Stimulated activated CD4-positive, alpha-beta T cell treated with anti-CD3 and anti-CD28 coated beads, Interleukin-1b, Interleukin-23, amount 100 ng/mL, for 48 hours (primary cell): ENCODE results near the gene PLA2G15.
A peak's percentile ranks its signal among the peaks of the same experiment; 100 is the strongest.

ENCODE experiments used
- DNase-seq: peaks from one replicate; pipeline ENCODE4 v3.0.0-alpha.2; 2020

PLA2G15 gene, protein sequence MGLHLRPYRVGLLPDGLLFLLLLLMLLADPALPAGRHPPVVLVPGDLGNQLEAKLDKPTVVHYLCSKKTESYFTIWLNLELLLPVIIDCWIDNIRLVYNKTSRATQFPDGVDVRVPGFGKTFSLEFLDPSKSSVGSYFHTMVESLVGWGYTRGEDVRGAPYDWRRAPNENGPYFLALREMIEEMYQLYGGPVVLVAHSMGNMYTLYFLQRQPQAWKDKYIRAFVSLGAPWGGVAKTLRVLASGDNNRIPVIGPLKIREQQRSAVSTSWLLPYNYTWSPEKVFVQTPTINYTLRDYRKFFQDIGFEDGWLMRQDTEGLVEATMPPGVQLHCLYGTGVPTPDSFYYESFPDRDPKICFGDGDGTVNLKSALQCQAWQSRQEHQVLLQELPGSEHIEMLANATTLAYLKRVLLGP

DNA sequence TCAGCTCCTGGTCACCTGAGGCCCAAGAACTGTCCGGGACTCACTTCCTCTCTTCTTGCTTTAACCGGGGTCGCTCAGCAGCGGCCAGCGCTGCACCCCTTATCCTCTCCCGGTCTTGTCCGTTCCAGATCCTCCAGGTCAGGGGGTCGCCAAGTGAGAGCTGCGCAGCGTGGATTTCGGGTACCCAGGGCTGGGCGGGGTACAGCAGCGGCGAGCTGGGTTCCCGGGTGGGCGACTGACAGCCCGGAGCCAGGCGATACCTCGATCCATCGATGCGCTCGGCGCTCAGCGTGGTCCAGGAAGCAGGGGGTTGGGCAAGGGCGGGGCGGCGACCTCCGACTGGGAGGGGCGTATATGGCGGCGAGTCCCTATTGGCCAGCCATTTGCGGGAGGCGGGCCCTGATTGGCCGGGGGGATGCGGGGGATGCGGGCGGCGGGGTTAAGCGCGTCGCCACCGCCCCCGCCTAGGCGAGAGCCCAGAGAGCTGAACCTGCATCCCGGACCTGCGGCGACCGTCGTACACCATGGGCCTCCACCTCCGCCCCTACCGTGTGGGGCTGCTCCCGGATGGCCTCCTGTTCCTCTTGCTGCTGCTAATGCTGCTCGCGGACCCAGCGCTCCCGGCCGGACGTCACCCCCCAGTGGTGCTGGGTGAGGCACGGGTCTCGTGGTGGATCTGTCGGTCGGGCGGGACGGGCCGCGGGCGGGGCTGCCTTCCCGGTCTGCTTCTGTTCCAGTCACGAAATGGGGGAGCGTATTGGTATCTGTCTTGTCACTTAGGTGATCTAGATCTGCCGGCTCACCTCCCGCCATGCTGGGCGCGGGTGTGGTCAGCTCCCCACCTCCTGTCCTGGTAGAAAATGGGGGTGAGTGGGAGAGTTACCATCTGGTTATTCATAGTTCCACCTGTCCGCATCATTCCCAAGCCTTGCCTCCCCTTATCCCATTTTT lies at the start of gene PLA2G15:
PLA2G15 (plus strand) TSS at position 471 of the 951 bp plus-strand sequence; CDS start at position 525, 54 bp downstream.
- DNase-seq: peak; percentile 97

DNA sequence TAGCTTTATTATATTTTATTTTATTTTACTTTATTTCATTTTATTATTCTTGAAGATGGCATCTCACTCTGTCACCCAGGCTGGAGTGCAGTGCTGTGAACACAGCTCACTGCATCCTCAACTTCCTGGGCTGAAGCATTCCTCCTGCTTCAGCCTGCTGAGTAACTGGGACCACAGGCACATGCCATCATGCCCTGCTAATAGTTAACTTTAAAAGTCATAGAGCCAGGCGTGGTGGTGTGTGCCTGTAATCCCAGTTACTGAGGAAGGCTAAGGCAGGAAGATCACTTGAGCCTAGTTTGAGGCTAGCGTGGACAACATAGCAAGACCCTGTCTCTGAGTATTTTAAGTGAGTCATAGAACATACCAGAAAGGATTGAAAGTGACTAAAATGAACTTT lies 47.9 kb upstream of the PLA2G15 start:
- DNase-seq: no peak

DNA sequence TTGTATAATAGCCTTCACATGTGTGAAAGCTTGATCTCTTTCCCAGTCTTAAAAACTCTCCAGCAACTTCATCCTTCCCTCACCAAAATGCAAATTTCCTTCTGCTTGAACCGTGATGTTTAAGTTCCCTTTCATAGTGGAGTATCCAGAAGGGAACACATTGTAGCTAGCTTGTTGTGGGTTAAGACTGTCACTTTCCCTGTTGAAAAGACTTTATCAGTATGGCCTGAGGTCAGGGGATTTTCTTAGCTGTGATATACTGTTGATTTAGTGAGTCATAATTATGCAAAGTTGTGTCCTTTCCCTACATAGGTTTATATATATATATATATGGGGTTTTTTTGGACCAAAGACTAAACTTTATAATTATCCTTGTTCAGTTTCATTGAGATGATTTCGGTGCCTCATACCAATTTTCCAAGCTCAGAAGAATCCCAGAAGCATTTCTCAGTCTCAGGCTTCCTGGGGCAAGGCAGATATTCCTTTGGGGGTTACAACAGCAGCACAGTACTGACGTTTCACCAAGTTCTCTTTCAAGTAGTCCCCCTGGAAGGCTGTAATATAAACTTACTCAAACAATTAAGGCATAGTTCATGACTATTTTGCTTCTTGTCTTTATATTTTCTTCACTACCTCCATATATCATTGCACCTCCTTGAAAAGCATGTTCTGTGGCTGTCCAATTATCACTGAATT lies 44.9 kb upstream of the PLA2G15 start:
- DNase-seq: no peak

DNA sequence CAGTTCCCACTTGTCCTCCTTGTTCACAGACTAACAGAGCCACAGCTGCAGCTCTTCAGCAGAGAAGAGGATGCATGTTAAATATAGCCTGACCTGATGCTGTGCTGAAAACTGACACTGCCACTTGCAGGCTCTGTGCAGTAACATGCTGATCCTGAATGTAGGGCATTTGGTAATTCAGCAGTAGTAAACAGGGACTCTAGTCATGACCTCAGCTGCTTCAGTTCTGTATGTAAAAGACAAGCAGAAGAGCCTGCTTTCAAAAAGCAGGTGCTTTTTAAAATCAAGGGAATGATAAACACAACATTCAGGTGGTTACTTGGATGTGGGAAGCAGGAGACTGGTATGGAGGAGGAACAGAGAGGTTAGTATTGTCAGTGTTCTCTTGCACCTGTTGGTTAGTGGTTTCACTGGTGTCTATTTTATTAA lies 43.1 kb upstream of the PLA2G15 start:
- DNase-seq: no peak

DNA sequence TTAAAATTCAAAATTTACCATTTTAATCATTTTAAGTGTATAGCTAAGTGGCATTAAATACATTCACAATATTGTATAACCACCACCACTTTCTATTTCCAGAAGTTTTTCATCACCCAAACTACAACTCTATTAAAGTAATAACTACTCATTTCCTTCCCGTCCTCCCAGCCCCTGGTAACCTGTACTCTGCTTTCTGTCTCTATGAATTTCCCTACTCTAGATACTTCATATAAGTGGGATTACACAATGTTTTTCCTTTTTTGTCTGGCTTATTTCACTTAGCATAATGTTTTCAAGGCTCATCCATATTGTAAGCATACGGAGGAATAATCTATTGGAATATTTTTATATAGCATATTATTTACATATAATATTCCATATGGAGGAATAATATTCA lies 38.9 kb upstream of the PLA2G15 start:
- DNase-seq: no peak

GRCh38 chr16:68214726-68215125 lies 30.4 kb upstream of the PLA2G15 start:
- DNase-seq: no peak

DNA sequence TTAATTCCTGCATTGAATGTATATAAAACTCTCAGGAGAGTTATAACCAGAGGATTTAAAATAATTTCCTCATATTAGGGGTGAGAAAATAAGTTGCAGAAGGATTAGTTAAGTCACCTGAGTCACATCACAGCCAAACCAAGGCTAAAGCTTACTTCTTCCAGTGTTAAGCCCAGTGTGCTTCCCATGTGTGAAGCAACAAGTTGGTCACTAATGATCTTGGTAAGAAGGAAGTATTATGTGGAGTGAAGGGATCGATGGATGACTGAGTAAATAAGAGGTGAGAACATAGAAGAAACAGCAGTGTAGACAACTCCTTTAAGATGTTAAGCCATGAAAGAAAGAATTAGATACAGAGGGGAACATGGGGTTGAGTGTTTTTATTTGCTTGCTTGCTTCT lies 29.9 kb upstream of the PLA2G15 start:
- no peak for DNase-seq

DNA sequence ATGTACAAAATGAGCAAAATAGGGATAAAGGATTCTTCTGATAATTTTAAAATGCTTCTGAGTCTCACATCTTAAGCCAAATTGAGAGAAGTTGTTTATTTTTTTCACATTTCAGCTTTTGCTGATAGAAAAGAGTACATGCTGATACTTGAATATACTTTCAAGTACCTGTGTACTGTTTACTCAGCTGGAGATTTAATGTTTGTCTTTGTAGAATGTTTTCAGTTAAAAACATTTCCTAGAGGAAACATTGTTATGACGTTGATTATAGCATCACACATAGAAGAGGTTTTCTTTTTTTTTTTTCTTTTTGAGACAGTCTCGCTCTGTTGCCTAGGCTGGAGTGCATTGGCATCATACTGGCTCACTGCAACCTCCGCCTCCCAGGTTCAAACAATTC lies 28.9 kb upstream of the PLA2G15 start:
- DNase-seq: no peak

- no peak for DNase-seq
Measured at GRCh38 chr16:68217506-68217905, 27.7 kb upstream of the PLA2G15 start.

DNA sequence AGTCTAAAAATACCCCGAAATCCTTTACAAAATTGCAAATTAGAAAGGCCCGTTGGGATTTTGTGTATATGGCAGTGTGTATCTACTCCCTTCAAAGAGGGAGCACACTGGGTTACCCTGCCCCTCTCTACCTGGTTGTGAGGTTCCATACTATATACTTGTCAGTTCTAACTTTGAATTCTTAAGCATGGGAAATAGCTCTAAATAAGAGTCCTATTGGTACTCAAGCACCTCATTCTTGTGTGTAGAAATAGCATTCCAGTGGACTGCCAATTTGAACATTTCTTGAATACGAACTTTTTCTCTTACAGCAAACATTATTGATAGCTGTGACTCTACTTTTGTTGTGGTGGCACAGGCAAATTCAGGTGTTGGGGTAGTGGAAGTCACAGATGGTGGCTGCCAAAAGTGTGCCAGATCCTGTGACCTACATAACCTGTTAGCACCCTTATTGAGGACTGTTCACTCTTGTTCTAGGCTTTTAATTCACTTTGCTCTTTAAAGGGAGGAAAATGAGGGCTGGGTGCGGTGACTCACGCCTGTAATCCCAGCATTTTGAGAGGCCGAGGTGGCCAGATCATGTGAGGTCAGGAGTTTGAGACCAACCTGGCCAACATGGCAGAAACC lies 25.3 kb upstream of the PLA2G15 start:
- DNase-seq: no peak

- no peak for DNase-seq
Measured at GRCh38 chr16:68223072-68223471, 22.1 kb upstream of the PLA2G15 start.

GRCh38 chr16:68226116-68226515 lies 19.1 kb upstream of the PLA2G15 start:
- no peak for DNase-seq

DNA sequence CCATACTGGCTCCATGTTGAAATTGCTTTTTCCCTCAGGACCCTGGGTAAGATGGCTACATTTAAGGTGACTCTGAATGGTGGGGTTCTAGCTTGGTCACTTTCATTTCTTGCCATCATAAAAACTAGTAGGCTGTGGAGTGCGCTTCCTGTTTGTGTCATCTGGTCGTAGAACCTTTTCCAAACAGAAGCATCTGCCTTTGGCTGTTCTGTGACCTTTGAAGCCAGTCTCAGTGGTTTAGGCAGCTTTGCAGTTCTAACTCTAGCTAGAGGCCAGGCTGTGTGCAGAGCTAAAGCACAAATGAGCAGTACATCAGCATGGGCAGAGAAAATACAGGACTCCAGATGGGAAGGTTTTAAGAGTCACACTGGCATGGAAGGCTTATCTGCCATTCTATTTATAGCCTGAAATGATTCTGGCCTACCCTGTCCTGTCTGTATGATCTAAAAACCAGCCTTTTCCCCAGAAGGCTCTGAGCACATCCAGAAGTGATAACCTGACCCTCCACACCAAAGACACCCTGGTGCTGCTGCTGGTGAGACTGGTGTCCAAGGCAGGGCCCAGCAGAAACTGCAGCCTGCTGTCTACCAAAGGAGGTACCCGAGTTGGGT lies 17.9 kb upstream of the PLA2G15 start:
- no peak for DNase-seq

DNA sequence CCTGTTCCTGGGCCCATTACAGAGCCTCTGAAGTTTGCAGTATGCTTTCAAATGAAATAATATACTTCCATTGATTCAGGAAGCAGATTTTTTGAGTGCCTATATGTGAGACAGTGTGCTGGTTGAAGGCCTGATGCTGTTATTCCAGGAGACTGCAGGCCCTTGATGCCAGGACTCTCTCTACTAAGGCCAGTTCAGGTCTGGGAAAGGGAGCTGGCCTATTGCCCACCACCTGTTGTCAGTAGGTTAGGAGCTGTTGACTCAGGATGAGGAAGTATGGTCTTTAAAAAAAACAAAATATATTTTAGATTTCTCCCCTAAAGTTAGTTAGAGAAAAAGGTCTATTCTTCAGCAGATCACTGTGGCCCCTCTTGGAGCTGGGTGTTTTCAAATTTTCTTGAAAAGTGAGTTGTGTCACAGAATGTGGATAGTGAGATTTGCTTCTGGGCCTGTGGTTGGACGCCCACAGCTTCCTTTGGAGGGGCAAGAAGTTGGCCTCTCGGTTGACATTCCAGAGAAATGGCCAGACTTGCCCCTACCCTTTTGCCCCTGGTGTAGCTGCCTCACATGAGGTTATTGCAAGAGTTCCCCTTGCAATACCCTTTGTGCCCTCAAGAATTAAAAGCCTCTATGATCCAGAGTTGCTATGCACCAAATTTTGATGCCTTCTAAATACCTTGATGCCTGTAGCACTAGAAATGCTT lies 17.2 kb upstream of the PLA2G15 start:
- DNase-seq: no peak

DNA sequence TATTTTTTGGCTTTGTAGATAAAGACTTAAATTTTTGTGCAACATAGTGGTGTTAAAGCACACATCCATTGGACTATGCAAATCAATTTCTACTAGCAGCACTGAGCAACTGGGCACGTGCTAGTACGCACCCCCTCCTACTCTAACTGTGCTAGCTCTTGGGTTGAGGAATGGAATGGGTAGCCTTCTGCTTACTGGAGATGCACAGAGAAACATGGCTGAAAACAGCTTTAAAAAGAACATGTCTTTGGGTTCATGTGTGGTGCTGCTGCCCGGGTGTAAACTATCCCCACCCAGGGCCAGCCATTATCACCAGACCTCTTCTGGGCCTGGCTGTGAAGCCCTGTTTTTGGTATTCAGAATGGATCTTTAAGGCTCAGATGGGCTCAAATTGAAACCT lies 16.5 kb upstream of the PLA2G15 start:
- DNase-seq: no peak

DNA sequence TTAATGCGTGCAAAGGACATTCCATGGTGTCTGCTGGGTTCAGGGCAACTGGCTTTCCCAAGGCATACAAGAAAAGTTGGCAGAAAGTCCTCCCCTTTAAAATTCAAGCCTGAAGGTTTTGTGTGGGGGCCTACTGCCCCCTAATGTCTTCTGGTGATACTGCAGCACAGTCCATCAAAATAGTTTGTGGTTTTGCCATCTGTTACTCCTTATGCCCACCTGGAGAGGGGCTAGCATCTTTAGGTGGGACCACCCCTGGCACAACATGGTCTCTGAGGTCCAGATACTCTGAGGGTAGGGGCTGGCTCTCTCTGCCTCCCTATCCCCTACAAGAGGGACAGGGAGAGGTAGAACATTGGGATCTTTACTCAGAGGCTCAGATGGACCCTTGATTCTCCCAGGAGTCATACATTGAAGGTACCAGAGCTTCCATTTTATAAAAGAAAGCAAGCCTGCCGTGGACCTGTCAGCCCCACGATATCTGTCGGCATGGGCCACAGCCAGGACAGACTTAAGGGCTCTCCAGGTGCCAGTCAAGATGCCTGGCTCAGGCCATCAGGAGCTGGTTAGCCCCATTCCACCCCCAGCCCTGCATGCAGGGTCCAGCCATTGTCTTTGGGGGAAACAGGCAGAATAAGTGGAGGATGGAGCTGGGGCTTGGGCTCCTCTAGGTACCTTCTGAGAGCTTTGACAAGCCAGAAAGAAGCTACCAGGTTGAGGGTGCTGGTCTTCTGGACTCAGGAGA lies 15.6 kb upstream of the PLA2G15 start:
- no peak for DNase-seq

- no peak for DNase-seq
Measured at GRCh38 chr16:68230176-68230571, 15.0 kb upstream of the PLA2G15 start.

DNA sequence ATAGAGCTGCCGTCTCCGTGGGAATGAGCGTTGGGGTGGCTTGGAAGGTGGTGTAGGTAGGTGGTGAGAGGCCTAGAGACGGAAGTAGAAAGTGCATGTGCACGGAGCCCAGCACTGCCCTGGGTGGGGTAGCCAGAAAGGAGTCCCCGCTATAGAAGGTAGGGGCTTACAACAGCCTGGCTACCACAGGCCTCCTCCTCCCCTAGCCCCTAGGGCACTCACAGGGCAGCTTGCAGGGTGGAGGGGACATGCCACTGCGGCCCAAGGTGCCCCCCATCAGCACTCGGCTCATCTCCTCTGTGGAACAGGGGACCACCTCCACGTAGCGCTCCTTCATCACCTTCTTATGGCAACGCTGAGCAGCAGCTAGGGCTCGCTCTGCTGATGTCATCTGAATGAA lies 14.2 kb upstream of the PLA2G15 start:
- DNase-seq: no peak

DNA sequence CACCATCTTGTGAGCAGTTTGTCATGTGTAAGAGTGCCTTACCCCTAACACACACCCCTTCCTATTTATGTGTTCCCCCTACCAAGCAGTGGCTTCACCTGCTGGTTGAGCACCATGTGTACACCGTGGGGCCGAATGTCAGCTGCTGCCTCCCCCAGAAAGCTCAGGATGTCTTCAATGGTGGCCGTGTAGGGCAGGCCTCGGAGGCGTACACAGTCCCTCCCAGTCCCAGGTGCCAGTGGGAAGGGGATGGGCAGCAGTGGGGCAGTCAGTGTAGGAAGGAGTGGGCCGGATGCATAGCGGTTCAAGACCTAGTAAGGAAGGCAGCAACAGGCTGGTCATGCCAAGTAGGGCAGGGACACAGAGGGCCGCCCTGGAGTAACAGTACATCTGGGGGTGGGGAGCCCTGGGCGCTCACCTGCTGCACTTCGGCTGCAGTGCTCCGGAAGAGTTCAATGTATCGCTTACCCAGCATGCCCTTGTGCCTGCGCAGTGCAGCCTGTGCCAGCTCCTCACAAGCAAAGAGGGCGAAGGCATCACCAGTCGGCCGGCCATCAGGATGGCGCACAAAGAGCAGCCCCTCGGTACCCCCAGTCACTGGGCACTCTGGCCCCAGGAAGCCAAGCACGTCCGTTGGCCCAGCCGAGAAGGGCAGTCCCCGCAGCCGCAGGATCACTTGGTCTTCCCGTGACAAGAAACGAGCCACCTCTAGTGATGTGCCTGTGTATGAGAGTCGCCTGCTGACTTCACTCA lies 13.6 kb upstream of the PLA2G15 start:
- no peak for DNase-seq

- DNase-seq: no peak
Measured at GRCh38 chr16:68232335-68232734, 12.8 kb upstream of the PLA2G15 start.
